NB4 (cell line): ENCODE data around the gene RASGEF1C.

Experiments
- DNase-seq: peaks from one replicate; pipeline ENCODE4 v3.0.0; 2010; ENCODE audit warnings: low read depth
- H3K4me3 ChIP-seq: one replicate; pipeline ENCODE4 v1.5.1; 2011; ENCODE audit warnings: mild to moderate bottlenecking, low read depth, low read length, moderate library complexity
- MAX ChIP-seq: IDR thresholded peaks from 2 replicates; pipeline ENCODE4 v1.6.1; 2011; ENCODE audit warnings: low read depth, low read length
- MYC ChIP-seq: IDR thresholded peaks from 2 replicates; pipeline ENCODE4 v1.6.1; 2011; ENCODE audit warnings: low read depth, low read length
- POLR2A ChIP-seq: IDR thresholded peaks from 2 replicates; pipeline ENCODE4 v1.6.1; 2011; ENCODE audit warnings: mild to moderate bottlenecking; ENCODE audit not compliant: insufficient read length; ENCODE audit errors: extremely low read depth
- TF ChIP-seq, protein P1 (sequence below): IDR thresholded peaks from one replicate; pipeline ENCODE4 v1.5.1; 2012; ENCODE audit warnings: low read depth, low read length

RASGEF1C gene

DNA sequence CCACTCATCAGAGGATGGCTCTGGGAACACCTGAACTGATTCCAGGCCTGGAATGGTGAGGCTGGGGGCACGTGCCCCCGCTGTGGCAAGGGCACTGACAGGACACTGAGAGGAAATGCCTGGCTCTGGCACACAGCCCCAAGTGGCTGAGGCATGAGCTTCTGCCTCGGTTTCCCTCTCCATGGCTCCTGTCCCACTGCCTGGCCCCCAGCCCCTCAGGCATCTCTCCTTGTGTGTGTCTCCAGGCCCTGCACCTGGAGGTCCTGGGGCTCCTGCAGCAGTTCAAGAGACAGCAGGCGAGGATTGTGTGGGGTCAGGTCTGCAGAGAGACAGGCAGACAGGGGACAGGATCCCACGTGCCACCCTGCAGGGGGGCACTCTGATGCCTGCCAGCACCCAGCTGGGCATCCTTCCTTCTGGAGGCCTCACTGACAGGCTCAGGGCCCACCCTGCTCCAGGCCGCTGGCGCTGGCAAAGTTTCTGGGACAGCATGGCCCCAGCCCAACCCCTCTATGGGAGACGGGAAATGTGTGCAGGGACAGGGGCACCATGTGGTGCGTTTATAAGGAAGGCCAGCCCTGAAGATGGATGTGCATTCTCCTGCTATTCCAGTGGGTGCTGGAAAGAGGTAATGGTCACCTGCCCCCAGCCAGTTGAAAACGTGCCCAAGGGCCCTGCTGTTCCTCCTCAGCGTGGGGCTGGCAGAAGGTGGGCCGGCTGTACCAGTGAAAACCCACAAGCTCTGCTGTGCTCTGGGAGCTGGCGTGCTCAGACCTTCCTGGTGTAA is 66.0 kb downstream of the RASGEF1C start:
- no peak overlapping the region for H3K4me3 ChIP-seq
- no peak for DNase-seq
- TF ChIP-seq, protein P1, sequence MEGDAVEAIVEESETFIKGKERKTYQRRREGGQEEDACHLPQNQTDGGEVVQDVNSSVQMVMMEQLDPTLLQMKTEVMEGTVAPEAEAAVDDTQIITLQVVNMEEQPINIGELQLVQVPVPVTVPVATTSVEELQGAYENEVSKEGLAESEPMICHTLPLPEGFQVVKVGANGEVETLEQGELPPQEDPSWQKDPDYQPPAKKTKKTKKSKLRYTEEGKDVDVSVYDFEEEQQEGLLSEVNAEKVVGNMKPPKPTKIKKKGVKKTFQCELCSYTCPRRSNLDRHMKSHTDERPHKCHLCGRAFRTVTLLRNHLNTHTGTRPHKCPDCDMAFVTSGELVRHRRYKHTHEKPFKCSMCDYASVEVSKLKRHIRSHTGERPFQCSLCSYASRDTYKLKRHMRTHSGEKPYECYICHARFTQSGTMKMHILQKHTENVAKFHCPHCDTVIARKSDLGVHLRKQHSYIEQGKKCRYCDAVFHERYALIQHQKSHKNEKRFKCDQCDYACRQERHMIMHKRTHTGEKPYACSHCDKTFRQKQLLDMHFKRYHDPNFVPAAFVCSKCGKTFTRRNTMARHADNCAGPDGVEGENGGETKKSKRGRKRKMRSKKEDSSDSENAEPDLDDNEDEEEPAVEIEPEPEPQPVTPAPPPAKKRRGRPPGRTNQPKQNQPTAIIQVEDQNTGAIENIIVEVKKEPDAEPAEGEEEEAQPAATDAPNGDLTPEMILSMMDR = no peak
- no peak for TF ChIP-seq MYC
- TF ChIP-seq POLR2A = no peak
- no peak for TF ChIP-seq MAX

GRCh38 chr5:180142021-180142765 is 66.8 kb downstream of the RASGEF1C start:
- no peak for DNase-seq
- no peak overlapping the region for H3K4me3 ChIP-seq
- TF ChIP-seq, protein P1 = no peak
- TF ChIP-seq MAX (no peak), MYC (no peak), POLR2A (no peak)

DNA sequence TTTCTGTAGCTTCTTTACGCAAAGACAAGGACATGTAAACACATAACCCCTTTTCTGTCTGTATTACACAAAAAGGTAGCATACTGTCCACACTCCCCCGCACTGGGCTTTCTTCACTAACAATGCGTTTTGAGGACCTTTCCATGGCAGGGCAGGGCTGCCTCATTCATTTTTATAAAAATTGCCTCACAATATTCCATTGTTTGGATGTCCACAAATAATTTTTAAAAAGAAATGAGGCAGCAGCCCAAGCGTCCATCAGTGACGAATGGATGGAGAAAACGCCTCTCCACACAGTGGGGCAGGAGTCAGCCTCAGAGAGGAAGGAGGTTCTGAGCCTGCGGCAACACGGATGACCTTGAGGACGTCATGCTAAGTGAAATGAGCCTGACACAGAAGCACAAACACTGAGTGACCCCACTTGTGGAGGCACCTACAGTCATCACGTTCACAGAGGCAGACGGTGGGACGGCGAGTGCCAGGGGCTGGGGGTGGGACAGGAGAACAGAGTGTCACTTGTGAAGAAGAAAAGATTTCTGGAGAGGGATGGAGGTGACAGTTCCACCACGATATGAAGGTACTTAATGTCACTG is 67.8 kb downstream of the RASGEF1C start:
- TF ChIP-seq MYC (no peak), POLR2A (no peak), MAX (no peak)
- TF ChIP-seq, protein P1 = no peak
- DNase-seq = no peak
- H3K4me3 ChIP-seq = no peak overlapping the region

DNA sequence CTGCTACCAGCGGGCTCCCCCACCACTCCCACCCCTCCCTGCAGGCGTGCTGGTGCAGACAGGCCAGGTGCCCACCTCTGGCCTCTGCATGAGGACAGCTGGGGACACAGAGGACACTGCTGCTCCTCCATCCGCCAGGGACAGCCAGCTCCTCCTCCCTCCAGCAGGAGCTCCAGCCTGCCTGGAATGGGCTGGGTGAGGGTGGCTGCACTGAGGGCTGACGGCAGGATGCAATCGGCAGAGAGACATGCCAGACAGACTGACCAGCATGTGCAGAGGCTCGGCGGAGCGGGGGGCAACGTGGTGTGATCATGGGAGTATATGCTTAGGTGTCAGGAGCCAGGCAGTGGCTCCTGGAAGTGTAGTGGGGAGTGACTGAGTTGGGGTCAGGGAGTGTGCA is 68.4 kb downstream of the RASGEF1C start:
- H3K4me3 ChIP-seq = no peak overlapping the region
- no peak for TF ChIP-seq MAX
- no peak for TF ChIP-seq MYC
- TF ChIP-seq POLR2A = no peak
- TF ChIP-seq, protein P1 = no peak
- no peak for DNase-seq

- TF ChIP-seq MYC = no peak
- TF ChIP-seq MAX = no peak
- TF ChIP-seq, protein P1 = no peak
- no peak for TF ChIP-seq POLR2A
- DNase-seq = no peak
- H3K4me3 ChIP-seq = no peak overlapping the region
These were observed 68.9 kb downstream of the RASGEF1C start for GRCh38 chr5:180140079-180140554.
